SKM-1 (cell line): ENCODE results near the gene EEF1A2.

Experiments
- DNase-seq: peaks from one replicate; lab custom pipeline; 2025; ENCODE audit not compliant: unreplicated experiment; lab: John Stamatoyannopoulos, UW

The EEF1A2 gene

DNA sequence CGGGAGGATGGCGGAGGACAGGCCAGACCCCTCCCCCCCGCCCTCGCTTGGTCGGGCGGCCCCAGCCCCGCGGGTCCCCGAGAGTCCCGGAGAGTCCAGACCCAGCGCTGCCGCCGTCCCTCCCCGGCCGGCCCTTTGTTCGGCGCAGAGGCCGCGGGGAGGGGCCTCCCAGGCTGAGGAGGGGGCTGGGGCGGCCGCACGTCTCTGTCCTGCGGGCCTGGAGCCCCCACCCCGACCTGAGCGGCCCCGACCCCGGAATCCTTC is 27.2 kb downstream of the EEF1A2 start:
- no peak for DNase-seq

DNA sequence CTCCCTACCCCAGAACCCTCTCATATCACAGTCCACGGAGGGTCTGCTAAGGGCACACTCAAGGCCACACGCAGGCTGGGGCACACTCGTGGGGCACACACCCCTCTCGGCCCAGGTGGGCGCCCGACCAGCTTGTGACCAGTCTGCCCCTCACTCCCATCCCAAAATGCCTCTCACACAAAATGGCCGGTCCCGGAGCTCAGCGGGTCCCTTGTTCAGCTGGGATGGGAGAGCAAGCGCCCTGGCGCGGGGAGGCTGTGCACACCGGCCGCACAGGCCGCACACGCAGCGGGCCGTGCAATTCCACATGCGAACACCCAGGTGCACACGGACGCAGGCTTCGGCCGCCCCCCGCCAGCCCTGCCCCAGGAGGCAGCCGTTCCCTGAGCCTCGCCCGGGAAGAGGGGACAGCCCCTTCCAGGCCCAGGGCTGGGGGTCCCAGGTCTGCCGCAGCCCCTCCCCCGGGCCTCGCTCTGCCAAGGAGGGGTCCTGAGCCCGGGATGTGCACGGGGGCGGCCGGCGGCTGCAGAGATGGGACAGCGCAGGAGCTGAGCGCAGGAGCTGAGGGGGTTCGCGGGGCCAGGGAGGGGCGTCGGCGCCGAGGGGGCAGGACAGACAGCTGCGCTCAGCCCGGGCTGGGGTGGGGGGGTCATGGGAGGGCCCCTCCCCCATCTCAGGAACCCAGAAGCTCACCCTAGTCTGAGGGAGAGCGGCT is 27.7 kb downstream of the EEF1A2 start:
- DNase-seq: no peak

DNA sequence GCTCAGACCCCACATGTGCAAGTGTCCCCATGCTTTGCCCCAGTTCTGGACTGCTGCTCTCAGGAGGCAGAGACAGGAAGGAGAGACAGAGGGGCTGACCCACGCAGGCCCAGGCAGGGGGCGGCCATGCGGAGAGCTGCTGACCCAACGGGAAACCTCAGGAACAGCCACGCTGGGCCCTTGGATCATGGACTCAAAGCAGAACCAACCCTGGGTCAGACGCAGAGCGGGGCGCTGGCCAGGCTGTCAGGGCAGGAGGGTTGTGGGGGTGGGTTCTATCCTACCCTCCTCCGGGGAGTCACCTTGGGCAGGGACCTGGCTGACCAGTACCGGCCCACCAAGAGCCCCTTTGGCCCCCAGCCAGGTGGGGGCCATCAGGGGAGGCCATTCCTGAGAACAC is 28.5 kb downstream of the EEF1A2 start:
- DNase-seq: no peak

DNA sequence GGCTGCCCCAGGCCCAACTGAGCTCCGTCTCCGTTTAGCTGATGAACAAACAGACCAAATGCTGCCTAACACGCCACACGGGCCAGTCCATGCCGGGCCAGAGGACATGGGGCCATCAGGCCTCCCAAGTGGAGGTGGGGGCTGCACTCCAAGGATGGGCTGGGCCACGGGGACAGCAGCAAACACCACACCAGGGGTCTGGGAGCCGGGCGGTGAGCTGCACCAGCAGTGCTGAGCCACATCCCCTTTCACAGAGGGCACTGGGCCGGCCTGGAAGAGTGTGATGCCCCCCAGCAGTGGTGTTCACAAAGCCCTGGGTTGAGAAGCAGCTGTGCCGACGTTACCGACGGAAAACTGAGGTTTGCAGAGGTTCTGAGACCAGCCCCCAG is 29.2 kb downstream of the EEF1A2 start:
- no peak for DNase-seq

DNA sequence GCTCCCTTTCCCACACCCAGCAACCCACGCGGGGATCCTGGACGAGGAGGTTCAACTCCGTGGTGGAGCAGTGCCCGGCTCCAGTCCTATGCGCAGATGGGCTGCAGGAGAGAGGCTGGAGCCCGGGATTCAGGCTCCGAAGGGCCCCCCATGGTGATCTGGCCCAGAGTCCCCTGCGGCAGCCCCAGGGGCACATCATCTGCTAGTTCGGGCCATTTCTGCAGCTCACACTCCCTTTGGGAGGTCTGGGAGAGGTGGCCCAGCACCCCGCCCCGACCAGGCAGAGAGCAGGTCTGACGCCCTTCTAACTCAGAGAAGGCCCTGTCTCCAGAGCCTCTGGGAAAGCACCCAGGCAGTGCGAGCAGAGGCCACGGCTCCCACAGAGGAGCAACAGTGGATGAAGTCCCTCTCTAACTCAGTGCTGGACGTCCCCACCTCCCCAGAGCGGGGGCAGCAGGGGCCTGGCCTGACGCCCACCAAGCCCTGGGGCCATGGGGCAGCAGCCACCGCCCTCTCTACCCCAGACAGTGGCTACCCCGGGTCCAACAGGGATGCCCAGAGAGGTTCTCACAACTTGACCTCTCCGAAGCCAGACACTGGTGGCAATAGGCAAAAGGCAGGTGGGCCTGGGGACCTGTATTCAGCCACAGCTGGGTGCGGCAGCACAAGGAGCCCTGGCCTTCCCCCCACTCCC is 29.7 kb downstream of the EEF1A2 start:
- DNase-seq: no peak

DNA sequence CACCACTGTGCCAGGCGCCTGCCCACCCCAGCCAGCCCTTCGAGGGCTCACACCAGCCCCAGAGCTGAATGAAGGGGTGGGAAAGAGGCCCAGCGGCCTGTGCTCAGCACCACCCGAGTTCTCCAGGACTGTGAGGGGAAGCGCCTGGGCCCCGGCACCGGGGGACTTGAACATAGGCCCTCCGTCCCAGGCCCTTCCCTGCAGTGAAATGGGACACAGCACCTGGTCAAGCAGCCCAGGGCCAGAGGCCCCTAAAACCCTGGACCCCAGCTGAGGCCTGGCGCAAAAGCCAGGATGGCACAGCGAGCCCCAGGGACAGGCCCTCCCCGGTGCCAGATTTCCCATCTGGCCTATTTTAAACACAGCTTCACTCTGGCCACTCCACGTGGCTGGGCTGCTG is 30.5 kb downstream of the EEF1A2 start:
- no peak for DNase-seq

DNA sequence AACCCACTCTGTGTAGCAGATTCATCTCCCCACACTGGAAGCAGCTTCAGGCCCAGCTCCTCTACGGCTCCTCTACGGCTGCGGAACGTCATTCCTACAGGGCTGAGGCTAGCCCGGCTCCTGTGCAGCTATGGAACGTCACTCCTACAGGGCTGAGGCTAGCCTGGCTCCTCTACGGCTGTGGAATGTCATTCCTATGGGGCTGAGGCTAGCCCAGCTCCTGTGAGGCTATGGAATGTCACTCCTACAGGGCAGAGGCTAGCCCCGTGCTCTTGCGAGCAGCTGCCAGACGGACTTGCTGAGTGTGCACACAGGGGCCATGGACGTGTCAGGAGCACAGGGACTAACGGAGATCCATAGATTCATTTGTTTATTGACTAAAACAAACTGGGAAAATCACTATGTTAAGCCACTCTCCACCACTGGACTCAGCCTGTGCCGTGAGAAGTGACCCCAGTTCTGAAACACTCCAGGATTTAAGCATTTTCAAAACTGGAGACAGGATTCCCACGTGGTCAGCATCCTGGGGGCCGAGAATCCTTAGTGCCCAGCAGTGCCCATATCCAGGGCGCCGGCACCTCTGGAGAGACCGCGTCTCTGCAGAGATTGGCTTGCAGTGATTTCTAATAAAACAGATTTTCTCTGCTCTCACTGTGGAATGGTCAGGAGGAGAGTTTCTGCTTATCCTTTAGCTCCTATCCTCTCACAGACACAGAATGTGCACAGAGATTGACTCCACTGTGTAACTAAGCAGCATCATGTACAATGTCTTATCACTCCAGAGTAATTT is 31.4 kb downstream of the EEF1A2 start:
- no peak for DNase-seq

DNA sequence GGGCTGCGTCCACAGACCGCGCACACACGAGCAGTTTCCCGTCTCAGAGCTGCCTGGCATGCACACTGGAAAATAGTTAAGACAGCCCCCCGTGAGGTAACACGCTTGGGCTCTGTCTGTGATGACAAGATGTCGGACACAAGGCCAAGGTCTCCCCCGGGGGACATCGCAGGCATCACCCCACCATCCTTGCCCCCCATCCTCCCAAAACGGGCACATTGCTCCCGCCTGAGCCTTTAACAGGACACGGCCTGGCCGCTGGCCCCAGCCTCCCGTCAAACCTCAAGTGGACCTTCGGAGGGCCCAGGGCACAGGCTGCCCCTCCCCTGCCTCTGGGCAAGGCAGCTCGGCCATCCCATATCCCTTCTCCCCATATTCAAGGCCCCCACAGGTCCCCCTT is 32.0 kb downstream of the EEF1A2 start:
- no peak for DNase-seq

DNA sequence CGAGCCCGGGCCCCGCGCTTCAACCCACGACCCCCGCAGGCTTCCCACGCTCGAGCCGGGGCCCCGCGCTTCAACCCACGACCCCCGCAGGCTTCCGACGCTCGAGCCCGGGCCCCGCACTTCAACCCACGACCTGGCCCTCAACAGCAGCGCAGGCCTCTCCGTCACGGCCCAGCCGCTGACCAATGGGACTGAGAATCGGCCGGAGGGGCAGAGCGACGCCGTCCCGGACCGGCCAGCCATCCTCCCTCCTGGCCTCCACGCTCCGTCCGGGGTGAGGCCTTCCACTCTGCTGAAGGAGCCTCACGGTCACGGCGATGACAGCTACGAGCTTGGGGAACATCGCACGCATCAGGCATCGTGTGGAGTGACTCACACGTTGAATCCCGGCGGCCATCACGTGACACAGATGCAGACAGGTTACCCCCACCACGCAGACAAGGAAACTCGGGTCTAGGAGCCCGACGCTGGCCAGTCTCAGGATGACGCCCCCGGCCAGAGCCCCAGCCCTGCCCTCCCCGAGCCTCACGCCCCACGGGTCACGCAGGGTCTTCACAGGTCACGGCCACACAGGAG is 32.5 kb downstream of the EEF1A2 start:
- DNase-seq: no peak

DNA sequence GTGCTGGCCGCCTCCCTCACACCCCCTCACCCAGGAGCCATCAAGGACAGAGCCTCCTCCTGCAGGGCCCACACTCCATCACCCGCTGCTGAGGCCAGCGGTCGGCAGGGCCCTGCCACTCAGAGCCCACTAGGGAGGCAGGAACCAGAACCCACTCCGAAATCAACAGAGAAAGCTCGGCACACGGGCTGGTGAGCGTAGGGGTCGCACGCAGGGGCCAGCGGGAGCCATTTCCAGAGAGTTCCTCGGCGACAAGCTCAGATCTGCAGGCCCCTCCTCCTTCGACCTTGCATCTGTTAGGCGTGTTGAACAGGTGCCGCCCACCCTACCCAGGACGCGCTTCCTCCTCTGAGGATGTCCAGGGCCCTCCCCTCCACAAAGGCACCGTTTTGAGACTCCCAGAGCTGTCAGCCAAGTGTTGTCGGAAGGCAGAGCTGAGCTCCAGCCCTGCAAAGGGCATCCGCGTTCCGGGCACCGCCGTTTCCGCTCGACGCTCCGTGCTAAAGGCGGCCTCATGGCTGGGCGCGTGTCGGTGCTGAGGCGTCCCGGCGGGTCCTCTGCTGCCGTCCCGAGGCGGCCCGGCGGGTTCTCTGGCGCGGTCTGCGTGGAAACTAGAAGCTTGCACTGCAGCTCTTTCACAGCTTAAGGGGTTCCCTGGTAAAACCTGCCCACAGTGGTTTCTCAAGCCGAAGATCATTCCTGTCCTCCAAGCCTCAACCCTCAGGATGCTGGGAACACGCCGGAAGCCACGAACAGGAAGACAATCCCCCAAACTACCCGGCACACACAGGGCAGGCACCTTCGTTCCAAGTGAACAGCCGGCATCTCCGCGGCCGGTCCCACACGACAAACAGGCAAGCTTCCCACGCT is 33.3 kb downstream of the EEF1A2 start:
- no peak for DNase-seq

DNA sequence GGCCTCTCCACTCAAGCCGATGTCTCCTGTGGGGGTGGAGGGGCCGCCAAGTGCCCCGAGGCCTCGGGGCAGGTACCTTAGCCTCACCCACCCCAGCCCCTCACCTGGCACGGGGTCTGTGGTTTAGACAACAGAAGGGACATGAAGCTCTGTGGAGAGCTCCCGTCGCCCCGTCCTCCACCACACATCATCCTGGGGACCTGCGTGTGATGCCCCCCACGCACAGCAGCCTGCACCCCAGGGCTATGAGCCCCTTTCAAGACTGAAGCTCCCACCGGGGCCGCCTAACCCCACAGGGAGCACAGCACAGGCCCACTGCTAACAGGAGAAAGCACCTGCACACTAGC is 34.6 kb downstream of the EEF1A2 start:
- DNase-seq: no peak

DNA sequence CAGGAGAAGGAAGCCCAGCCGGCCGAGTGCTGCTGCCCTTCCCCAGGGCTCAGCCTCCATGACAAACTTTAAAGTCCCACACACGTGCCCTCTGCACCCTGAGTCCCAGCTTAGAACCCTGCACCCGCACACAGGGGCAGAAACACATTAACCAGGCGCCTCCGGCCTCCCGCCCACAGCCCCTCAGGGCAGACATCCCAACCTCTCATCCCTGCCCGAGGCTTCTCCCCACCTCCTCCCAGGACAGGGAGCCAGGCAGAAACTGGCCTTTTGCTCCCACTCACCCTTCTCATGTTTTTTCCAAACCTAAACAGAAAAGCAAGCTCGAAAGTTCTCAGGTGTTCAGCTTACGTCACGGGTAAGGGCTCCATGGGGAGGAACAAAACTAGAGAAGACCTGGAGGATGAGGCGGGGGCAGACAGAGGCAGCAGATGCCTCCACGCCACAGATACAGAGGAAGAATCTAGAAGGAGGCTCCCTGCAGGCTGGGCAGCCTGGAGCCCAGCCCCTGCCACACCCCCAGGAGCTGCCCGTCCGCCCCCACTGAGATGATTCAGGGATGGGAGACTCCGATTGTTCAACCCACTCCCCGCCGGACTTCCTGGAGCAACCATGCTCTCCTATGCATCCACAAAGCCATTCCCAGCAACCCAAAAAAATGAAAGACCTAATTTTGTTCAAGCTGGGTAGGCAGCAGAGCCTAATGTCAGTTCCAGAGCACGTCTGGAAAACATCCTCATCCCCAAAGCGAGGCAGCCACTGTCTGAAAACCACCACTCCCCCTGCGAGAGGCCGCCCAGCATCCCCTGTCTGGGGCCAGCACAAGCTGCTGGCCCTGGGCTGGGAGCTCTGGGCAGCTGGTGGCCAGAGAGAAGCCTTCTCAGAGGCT is 35.2 kb downstream of the EEF1A2 start:
- DNase-seq: no peak

DNA sequence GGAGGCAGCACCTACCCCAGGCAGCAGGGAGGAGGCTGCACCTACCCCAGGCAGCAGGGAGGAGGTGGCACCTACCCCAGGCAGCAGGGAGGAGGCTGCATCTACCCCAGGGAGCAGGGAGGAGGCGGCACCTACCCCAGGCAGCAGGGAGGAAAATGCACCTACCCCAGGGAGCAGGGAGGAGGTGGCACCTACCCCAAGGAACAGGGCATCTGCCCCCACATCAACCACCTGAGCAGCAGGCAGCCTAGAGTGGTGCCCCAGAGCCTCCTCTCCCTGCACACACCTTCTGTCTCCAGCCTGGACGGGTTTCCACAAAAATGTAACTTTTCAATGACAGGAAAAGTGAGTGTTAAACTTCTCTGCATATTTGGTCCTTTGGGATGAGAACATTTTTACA is 36.6 kb downstream of the EEF1A2 start:
- no peak for DNase-seq

DNA sequence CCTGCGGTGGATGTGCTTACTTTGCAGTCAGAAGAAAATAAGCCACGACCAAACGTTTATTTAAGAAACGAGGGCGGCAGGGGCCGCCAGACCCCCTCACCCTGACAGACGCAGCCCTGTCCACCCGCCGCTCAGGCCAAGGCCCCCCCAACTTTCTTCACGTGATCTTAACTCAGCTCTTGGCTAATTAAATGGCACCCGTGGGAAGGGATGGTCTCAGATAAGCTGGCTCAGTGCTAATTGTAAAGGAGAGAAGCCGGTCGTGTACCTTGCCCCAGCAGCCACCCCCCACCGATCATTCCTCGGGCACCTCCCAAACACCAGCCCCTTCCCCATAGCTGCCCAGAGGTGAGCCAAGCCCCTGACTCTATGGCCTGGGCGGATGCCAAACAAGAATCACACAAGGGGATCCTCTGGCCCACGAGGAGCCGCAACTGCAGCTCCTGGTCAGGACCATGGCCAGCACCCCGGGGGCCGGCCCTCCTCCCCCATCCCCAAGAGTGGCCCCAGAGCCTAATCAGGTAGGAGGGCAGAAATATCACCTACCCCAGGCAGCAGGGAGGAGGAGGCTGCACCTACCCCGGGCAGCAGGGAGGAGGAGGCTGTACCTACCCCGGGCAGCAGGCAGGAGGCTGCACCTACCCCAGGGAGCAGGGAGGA is 37.6 kb downstream of the EEF1A2 start:
- DNase-seq: no peak

DNA sequence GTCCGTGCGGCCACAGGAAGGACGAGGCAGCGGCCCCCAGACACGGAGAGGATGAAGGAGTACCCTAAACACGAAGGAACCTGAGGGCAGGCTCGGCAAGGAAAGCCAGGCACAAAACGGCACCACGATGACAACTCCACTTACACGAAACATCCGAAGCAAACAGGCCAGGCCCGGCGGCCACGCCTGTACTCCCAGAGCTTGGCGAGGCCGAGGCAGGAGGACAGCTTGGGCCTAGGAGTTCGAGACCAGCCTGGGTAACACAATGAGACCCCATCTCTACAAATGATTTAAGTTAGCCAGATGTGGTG is 39.9 kb downstream of the EEF1A2 start:
- no peak for DNase-seq

DNA sequence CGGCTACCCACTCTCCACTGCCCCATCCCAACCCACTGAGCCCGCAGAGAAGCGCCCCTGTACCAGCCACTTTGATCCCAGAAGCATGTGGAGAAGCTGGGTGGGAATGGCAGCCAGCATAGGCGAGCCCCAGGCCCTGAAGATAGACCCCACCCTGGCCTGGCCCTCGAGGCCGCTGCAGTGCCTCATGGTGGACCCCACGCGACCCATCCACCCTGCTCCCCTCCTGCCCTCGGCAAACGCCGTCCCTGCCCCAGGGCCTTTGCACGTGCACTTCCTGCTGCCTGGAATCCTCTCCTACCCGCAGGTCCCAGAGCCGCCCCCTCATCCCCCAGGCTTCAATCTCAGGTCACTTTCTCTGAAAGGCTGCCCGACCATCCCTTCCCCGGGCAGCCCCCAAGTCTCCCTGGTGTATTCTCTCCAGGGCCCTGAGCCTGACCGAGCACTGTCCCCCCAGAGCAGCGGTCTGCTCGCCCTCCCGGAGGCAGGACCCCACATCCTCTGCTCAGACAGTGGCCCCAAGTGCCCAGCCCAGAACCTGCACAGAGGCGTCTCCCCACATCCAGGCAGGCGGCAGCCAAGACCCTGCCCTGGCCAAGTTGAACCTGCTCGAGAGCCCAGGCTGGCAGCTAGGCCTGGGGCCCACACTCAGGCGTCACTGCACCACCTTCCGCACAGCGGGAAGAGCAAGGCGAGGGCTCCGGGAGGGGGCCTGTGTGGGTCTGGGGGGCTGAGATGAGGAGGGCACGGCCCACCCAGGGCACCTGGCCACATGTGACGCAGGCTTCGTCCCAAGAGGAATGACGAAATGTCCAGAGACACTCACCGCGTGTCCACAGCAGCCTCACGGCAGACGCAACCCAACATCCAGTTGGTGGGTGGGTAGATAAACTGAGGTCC is 40.5 kb downstream of the EEF1A2 start:
- DNase-seq: no peak

DNA sequence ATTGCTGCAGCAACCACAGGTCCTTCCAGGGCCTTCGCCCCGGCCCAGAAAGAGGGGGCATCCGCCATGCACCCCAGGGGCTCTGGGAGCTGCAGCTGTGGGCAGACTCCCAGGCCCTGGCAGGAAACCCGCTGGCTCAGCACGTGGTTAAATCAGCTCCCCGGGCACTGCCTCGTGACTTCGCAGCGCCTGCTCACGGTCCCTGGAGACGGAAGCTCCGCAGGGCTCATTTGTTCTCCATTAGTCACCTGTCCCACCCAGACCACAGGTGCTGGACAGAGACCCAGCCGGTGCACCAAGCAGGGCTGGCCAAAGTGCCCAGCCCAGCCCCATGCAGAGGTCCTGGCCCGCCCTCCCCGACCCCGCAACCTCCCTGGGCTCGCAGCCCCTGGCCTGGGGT is 41.1 kb downstream of the EEF1A2 start:
- no peak for DNase-seq

DNA sequence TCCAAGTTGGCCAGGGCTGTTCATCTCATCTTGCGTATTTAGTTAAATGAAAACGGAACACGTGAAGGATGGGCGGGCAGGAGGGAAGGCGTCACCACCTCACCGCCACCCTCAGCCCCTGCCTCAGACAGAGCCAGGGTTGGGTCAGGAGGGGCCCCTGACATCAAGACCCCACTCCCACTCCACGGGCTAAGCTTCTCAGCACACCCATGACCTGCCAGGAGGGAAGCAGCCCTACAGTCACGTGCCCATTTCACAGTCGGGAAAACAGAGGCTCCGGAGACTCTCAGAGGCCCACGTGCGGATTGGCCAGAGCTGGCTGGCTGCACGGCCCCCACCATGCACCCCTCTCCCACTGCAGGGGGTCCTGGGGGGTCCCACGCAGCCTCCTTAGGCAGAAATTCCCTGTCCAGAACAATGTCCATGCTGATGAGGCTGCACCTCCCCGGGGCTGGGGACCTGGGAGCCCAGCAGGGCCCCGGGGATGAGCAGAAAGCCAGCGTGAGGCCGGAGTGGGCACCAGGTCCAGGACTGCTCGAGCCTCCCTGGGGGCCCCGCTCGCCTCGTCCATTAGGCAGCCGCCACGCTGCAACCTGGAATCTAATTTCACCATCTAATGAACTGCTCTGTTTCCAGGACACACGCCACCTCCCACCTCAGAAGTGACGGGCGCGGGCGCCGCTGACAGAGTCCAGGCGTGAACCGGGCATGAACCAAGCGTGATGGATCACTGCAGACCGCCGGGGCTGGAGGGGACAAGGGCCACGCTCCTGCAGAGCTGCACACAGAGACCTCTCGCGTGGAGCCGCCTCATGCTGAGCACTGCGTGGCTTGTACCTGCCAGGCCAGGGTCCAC is 42.2 kb downstream of the EEF1A2 start:
- no peak for DNase-seq
